ENCODE measurements around the gene OSBPL5. TPM values are rescaled to one million over a fixed set of nuclear protein-coding genes. Genes with fewer than 3 reads are reported as not detected.

Gene OSBPL5
- total RNA-seq, 2 experiments from 2014 or later: 2.8 to 3.4 TPM

- POLR2A ChIA-PET: no interaction called here
- CTCF ChIA-PET: no interaction called here
Measured at GRCh38 chr11:3199537-3200295, 34.6 kb upstream of the OSBPL5 start.

DNA sequence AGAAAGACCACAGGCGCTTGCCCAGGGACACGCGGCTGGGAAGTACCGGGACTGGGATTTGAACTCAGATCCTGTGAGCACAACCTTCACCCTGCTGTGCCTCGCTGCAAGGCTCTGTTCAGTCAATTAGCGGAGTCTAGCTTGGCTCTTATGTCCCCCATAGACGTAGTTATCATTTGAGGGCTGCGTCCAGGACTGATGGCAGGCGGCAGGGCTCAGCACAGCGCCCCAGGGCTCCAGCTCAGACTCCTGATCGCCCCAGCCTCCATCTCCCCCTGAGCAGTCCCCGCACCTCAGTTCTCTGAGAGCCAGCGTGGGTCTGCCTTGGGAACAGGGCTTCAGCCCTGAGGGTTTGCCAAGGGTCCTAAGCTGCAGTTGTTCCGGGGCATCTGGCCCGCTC, 33.7 kb upstream of the OSBPL5 start:
- ChIA-PET POLR2A (no interaction called here), CTCF (no interaction called here)

DNA sequence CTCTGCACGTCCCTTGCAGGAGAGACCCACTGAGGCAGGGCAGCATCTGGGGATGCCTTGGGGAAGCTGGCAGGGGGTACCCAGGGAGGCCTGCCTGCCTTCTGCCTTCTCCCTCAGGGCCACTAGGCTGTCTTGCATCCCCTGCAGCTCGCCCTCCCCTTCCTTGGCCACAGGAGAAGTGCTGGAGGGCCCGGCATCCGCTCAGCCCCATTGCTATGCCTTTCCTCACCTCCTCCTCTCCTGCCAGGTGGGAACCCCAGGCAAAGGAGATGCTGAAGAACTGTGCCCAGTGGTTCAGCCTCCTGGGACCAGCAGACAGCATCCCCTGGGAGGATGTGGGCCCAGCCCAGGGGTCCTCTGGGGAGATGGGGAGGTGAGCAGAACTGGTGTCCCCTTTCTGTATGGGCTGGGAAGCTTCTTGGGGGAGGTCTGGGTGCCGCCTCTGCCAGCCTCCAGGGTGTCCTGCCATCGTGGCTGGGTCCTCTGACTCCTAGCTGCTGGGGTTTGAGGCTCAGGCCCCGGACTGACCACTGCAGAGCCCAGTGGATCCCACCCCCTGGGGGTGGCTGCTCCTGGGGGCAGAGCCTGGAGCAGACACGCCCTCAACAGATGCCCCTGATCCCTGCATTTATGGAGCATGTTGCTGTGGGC, 32.9 kb upstream of the OSBPL5 start:
- POLR2A ChIA-PET: no interaction called here
- CTCF ChIA-PET: interaction anchor here (0.9 kb wide), 1 partner anchor 105 kb away, joined by 3 read pairs; no protein-coding TSS in a partner anchor

GRCh38 chr11:3197044-3197695, 32.1 kb upstream of the OSBPL5 start:
- POLR2A ChIA-PET: no interaction called here
- CTCF ChIA-PET: interaction anchor here (0.9 kb wide), 1 partner anchor 105 kb away, joined by 3 read pairs; no protein-coding TSS in a partner anchor

DNA sequence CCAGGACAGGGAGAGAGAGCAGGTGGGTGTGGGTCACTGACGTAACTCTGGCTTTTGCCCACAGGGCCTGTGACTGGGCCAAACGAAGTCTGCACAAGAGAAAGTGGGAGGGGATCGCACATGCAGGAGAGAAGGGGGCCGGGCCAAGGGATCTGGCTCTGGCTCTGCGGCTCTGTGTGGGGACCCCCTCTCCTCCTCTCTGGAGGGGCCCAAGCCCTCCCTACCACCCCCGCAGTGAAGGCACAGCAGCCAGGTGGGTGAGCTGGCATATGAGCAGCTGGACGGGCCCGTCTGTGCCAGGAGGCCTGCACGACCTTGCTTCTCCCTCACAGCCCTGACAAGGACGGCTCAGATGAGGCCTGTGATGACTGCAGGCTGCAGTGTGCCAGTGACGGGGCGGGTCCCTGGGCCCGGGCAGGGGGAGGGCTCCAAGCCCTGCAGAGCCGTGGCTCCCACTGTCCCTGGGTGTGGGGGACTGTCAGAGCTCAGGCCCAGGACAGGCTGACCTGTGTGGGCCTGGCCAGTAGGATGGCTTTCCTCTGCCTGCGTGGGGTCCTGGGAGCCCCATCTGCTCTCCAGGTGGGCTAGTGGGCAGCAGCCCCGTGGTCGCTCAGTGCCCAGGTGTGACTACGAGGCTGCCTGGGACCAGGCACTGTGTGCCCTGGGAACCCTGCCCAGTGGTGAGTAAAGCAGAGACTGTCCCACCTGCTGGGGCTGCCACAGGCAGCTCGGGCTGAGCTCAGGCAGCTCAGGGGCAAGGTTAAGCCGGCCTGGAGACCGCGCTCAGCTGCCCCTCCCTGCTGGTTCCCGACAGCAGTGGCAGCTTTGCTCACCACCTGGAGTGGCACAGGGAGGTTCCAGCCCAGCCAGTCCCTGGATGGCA, 31.3 kb upstream of the OSBPL5 start:
- POLR2A ChIA-PET: no interaction called here

DNA sequence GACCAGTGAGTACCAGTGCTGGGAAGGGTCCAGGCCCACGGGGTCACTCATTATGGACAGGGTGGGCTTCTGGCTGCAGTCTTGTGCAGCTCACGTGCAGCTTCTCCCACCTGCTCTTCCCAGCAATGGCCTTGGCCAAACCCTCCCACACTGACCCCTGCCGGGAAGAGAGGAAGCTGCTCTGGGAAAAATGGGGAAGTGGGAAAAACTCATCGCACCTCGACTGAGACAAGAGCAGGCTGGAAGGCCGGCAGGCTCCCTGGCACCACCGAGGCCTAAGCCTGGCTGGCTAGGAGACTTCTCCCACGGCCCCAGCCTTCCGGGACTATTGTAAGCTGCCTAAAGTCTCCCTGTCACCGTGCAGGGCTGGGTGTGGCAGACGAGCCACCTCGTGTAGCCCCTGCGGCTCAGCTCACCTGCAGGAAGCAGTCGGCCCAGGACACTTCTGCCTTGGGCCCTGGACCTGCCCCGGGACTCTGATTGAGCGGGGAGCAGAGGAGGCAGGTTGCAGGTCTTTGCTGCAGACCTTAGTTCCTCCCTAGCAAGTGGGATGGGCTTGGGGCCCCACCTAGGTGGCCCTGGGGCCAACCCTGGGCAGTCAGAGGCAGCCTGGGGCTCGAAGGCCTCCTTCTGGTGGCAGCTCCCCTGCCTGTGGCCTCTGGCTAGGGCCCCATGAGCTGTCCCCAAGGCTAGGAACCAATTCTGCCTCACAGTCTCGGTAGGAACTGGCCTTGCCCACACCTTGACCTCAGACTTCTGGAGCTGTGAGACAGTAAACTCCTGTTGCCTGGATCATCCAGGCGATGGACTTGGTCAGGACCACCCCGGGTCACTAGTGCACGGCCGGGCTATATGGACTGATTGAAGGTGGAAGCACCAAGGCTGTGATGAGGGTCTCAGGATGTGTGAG, 30.4 kb upstream of the OSBPL5 start:
- CTCF ChIA-PET: no interaction called here
- POLR2A ChIA-PET: no interaction called here

More for the DNA sequence above, 31.3 kb upstream of the OSBPL5 start:
- CTCF ChIA-PET: no interaction called here

- POLR2A ChIA-PET: no interaction called here
Measured at GRCh38 chr11:3194016-3194816, 29.1 kb upstream of the OSBPL5 start.

DNA sequence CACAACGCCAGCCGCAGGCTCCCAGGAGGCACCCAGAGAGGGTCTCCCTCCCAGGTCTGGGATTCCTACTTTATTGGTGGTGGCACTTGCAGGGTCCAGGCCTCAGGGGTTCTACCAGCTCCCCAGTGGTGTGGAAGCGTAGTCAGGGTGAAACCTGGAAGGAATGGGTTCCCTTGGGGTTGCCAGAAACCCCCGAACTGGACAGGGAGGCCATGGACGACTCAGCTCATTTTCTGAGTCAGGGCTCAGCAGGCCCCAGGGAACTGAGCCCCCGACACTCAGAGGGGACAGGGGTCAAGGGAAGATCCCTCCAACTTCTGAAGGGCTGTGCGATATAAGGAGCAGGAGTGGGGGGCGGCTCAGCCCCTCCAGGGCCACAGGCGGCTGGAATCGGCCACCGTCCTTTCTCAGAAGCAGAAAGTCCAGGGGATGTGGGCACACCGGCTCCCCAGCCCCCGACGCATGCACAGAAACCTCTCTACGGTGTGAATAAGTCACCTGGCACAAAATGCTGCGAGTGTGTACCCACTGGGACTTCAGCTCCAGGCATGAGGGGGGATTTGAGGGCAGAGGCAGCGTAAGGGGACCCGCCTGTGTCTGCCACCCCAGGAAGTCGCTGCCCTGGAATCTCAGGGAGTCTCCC, 28.4 kb upstream of the OSBPL5 start:
- POLR2A ChIA-PET: no interaction called here
- CTCF ChIA-PET: no interaction called here

More at GRCh38 chr11:3194016-3194816, 29.1 kb upstream of the OSBPL5 start:
- CTCF ChIA-PET: no interaction called here

- CTCF ChIA-PET: no interaction called here
- POLR2A ChIA-PET: no interaction called here
Measured at GRCh38 chr11:3192511-3193372, 27.6 kb upstream of the OSBPL5 start.

- ChIA-PET POLR2A (no interaction called here), CTCF (no interaction called here)
Measured at GRCh38 chr11:3191586-3192324, 26.6 kb upstream of the OSBPL5 start.

GRCh38 chr11:3190600-3190999, 25.5 kb upstream of the OSBPL5 start:
- CTCF ChIA-PET: no interaction called here
- POLR2A ChIA-PET: no interaction called here

GRCh38 chr11:3189886-3190583, 24.9 kb upstream of the OSBPL5 start:
- ChIA-PET POLR2A (no interaction called here), CTCF (no interaction called here)

GRCh38 chr11:3189196-3189843, 24.2 kb upstream of the OSBPL5 start:
- ChIA-PET POLR2A (no interaction called here), CTCF (no interaction called here)

GRCh38 chr11:3188496-3189195, 23.5 kb upstream of the OSBPL5 start:
- CTCF ChIA-PET: no interaction called here
- POLR2A ChIA-PET: no interaction called here
